OCI-LY1 (cell line): Measurements from ENCODE around the gene DPP3.

ENCODE experiments used
- H2AFZ ChIP-seq: fragments of 200-600 bp; sonication (generic), shearing (Covaris generic); 2 replicates; pipeline ENCODE4 v1.6.0; 2014; ENCODE audit warnings: antibody characterized with exemption, mild to moderate bottlenecking, low read length
- H3F3A ChIP-seq: fragments of 200-600 bp; sonication (generic), shearing (Covaris generic); 2 replicates; pipeline ENCODE4 v1.6.0; 2014; ENCODE audit warnings: mild to moderate bottlenecking, antibody characterized with exemption, low read length, moderate library complexity; ENCODE audit not compliant: insufficient read depth
- H3K27ac ChIP-seq: fragments of 200-600 bp; sonication (generic); 2 replicates; pipeline ENCODE4 v1.5.1; 2014; ENCODE audit warnings: low read length, mixed run types, mild to moderate bottlenecking, low read depth; ENCODE audit not compliant: poor library complexity, severe bottlenecking
- H3K27me3 ChIP-seq: fragments of 200-600 bp; sonication (generic); 2 replicates; pipeline ENCODE4 v1.6.0; 2014; ENCODE audit warnings: antibody characterized with exemption, mild to moderate bottlenecking, low read length, moderate library complexity; ENCODE audit not compliant: insufficient read depth
- H3K36me3 ChIP-seq: fragments of 200-600 bp; sonication (generic); 2 replicates; pipeline ENCODE4 v1.6.1; 2014; ENCODE audit warnings: mild to moderate bottlenecking, antibody characterized with exemption, low read length, moderate library complexity, mixed read lengths; ENCODE audit not compliant: insufficient read depth
- H3K4me1 ChIP-seq: fragments of 200-600 bp; sonication (generic); 2 replicates; pipeline ENCODE4 v1.5.1; 2014; ENCODE audit warnings: mild to moderate bottlenecking, low read length, moderate library complexity; ENCODE audit not compliant: insufficient read depth, severe bottlenecking
- H3K4me2 ChIP-seq: fragments of 200-600 bp; sonication (generic), shearing (Covaris generic); 2 replicates; pipeline ENCODE4 v1.6.1; 2014; ENCODE audit warnings: low read length
- H3K4me3 ChIP-seq: fragments of 200-600 bp; sonication (generic); 2 replicates; pipeline ENCODE4 v1.5.1; 2014; ENCODE audit warnings: low read length, low read depth, mild to moderate bottlenecking, mixed read lengths; ENCODE audit not compliant: poor library complexity, severe bottlenecking
- H3K79me2 ChIP-seq: fragments of 200-600 bp; shearing (Covaris generic); 2 replicates; pipeline ENCODE4 v1.6.1; 2016; ENCODE audit warnings: mixed run types, low read length, mixed read lengths; ENCODE audit not compliant: insufficient read depth
- H3K9ac ChIP-seq: fragments of 200-600 bp; sonication (generic), shearing (Covaris generic); 2 replicates; pipeline ENCODE4 v1.6.1; 2014; ENCODE audit warnings: mild to moderate bottlenecking, low read length, mixed read lengths
- H3K9me2 ChIP-seq: fragments of 200-600 bp; sonication (generic), shearing (Covaris generic); 2 replicates; pipeline ENCODE4 v1.6.1; 2014; ENCODE audit warnings: low read depth, mild to moderate bottlenecking, low read length, mixed read lengths
- H3K9me3 ChIP-seq: fragments of 200-600 bp; shearing (Covaris generic); 2 replicates; pipeline ENCODE4 v1.6.1; 2014; ENCODE audit warnings: low read length, mixed read lengths
- H4K20me1 ChIP-seq: fragments of 200-600 bp; sonication (generic), shearing (Covaris generic); 2 replicates; pipeline ENCODE4 v1.6.0; 2016; ENCODE audit warnings: mild to moderate bottlenecking, low read length; ENCODE audit not compliant: insufficient read depth
- CTCF ChIP-seq: fragments of 200-600 bp; sonication (generic), shearing (Covaris generic); IDR thresholded peaks from 2 replicates; pipeline ENCODE4 v1.5.1; 2017; ENCODE audit warnings: mild to moderate bottlenecking, antibody characterized with exemption, low read length, moderate library complexity, mixed read lengths
- EZH2 ChIP-seq: fragments of 200-600 bp; sonication (generic), shearing (Covaris generic); IDR thresholded peaks from 2 replicates; pipeline ENCODE4 v1.8.0; 2017; ENCODE audit warnings: borderline replicate concordance, mixed run types, mild to moderate bottlenecking, antibody characterized with exemption, low read length, moderate library complexity, mixed read lengths

DPP3 gene

GRCh38 chr11:66556086-66556485 lies 75.9 kb downstream of the DPP3 start:
- Histone ChIP-seq H3K4me3 (no peak overlapping the region), H3K9me3 (no peaks in the 10 kb centered on the region), H3K9me2 (no peaks in the 10 kb centered on the region), H2AFZ (no peak overlapping the region), H4K20me1 (no peaks in the 10 kb centered on the region), H3K36me3 (no peaks in the 10 kb centered on the region), H3K27me3 (no peaks in the 10 kb centered on the region; the same call in 1 of the 2 replicates), H3F3A (no peaks in the 10 kb centered on the region), H3K79me2 (no peaks in the 10 kb centered on the region), H3K4me2 (no peak overlapping the region), H3K27ac (no peak overlapping the region), H3K4me1 (no peaks in the 10 kb centered on the region), H3K9ac (no peak overlapping the region)
- no peak for TF ChIP-seq EZH2
- no peak for TF ChIP-seq CTCF

- Histone ChIP-seq H2AFZ (no peak overlapping the region), H3K9ac (no peak overlapping the region), H3K4me3 (no peak overlapping the region), H3K9me3 (no peaks in the 10 kb centered on the region), H4K20me1 (no peaks in the 10 kb centered on the region), H3K4me1 (no peaks in the 10 kb centered on the region), H3K27me3 (no peaks in the 10 kb centered on the region; the same call in 1 of the 2 replicates), H3K79me2 (no peaks in the 10 kb centered on the region), H3K27ac (no peak overlapping the region), H3K9me2 (no peaks in the 10 kb centered on the region), H3K36me3 (no peaks in the 10 kb centered on the region), H3F3A (no peaks in the 10 kb centered on the region), H3K4me2 (no peak overlapping the region)
- no peak for TF ChIP-seq CTCF
- TF ChIP-seq EZH2: no peak
Measured at GRCh38 chr11:66557733-66558326, 77.6 kb downstream of the DPP3 start.
